Globus pallidus (tissue), 1 donor: ENCODE results near the gene SCML1.
"Not testable (repeated sequence)": the region's sequence is repeated elsewhere in the genome, so short reads cannot be mapped to it uniquely, and the experiment has no call there.

Experiments
- DNase-seq: peaks from one replicate; pipeline ENCODE4 v3.0.0-alpha.2; 2015; ENCODE audit warnings: low spot score

The SCML1 gene

GRCh38 chrX:17738737-17739535 is 1.6 kb downstream of the SCML1 start:
- no peak for DNase-seq

GRCh38 chrX:17740137-17741122 is 3.1 kb downstream of the SCML1 start:
- DNase-seq = no peak

DNA sequence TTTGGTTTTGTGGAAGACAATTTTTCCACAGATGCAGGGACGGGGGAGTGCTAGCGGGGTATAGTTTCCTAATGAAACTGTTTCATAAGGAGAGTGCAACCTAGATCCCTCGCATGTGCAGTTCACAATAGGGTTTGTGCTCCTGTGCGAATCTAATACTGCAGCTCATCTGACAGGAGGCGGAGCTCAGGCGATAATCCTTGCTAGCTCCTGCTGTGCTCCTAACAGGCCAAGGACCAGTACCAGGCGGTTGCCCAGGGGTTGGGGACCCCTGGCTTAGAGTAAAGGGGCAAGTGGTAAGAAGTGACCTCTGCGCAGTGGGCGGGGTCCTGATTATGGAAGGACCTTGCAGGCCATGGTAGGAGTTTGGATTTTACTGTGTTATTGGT is 3.8 kb downstream of the SCML1 start:
- no peak for DNase-seq

- DNase-seq = no peak
Observed at GRCh38 chrX:17743913-17744312, 6.6 kb downstream of the SCML1 start.

- DNase-seq = no peak
Observed at GRCh38 chrX:17744896-17745523, 7.7 kb downstream of the SCML1 start.

GRCh38 chrX:17747692-17748091 is 10.4 kb downstream of the SCML1 start:
- no peak for DNase-seq

DNA sequence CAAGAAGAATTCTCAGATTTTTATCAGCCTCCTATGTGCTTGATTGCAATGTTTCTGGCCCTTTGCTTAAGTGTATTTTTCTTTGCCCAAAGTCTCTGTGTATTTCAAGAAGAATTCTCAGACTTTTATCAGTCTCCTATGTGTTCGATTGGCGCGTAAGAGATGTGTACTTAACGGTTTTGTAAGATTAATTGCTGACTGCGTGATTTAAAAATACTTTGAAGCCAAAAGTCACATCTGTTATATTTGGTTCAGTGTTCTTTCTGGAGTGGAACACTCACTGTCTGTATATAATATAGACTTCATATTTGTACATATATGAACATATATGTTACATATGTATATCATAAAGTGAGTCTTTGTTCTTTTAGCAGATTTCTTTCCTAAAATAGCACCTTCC is 11.4 kb downstream of the SCML1 start:
- no peak for DNase-seq

DNA sequence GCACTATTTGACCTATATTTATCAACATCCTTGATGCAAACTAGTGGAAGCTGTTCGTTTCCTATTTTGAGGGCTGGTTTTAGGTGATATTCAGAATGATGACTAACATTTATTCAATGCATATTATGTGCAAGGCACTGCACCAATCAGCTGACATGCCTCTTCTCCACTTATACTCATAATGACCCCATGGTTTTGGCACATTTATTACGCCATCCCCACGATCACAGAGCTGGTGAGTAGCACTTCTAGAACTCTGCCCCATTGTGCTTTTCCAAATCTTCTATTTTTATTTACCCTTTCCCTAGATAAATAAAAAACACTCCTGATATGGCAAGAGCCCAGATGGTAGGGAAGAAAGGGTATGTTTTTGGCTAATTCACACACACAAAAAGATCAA is 13.1 kb downstream of the SCML1 start:
- no peak for DNase-seq

DNA sequence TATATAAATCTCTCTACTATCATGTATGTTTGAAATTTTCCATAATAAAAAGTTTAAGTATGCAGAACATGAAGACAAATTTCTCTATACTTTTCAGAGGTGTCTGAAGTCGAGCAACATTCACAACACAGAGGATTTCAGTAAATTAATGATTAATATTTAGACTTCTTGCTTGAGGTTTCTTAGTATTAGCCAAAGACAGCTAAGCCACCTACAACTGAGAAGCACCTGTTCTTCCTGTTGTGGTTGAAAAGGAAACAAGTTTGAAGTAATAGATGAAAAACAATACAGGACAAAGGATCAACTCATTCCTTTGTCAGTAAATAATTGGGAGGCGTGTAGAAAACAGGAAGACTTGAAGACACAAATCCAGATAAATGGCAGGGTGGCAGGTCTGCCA is 21.1 kb downstream of the SCML1 start:
- no peak for DNase-seq

- no peak for DNase-seq
Observed at GRCh38 chrX:17759990-17760389, 22.7 kb downstream of the SCML1 start.

DNA sequence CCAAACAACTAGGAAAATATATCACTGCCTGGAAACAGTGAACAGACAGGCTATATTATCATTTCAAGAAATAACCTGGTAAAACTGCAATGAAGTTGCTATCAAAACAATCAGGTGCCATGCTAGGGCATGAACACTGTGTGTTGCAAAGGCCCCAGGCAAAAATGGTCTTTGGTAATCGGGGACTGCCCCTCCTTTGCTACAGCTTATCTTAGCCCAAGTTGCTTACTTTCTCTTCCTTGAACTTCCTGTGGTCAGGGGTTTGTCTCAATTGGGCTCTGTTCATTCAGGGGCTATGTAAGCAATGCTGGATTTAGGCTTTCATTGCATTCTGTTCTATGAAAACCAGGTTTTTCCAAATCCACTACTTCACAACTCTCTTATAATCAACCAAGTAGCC is 30.4 kb downstream of the SCML1 start:
- no peak for DNase-seq

- DNase-seq = no peak
Observed at GRCh38 chrX:17768997-17769396, 31.7 kb downstream of the SCML1 start.

DNA sequence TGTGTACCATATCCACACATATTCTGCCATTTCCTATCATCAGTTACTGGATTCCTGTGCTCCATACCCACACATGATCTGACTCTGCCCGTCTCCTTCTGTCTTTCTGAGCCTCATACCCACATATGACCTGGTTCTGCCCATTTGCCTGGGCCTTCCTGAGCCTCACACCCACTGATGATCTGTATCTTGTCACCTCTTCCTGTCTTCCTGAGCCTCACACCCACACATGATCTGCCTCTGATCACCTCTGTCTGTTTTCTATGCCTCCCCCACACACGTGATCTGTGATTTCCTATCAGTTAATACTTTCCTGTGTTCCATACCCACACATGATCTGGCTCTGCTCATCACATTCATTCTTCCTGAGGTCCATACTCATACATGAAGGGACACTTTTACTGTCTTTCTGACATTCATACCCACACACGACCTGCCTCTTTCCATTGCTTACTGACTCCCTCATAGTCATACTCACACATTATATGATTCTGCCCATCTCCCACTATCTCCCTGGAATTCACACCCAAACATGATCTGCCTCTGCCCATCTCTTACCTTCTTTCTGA is 32.5 kb downstream of the SCML1 start:
- DNase-seq = no peak

DNA sequence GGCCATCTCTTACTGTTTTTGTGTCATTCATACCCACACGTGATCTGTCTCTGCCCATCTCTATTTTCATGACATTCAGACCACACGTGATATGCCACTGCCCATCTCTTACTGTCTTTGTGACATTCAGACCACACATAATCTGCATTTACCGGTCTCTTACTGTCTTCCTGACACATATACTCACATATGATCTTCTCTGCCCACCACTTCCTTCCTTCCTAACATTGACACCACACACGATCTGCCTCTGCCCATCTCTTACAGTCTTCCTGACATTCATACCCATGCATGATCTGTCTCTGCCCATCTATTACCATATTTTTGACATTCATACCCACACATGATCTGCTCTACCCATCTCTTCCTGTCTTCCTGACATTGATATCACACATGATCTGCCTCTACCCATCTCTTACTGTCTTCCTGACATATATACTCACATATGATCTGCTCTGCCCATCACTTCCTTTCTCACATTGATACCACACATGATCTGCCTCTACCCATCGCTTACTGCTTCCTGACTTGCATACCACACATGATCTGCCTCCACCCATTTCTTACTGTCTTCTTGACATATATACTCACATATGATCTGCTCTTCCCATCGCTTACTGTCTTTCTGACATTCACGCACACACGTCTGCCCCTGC is 36.1 kb downstream of the SCML1 start:
- DNase-seq = no peak

GRCh38 chrX:17774053-17774452 is 36.8 kb downstream of the SCML1 start:
- DNase-seq = no peak

- no peak for DNase-seq
Observed at GRCh38 chrX:17778997-17779396, 41.7 kb downstream of the SCML1 start.

- DNase-seq = no peak
Observed at GRCh38 chrX:17779434-17779833, 42.1 kb downstream of the SCML1 start.

DNA sequence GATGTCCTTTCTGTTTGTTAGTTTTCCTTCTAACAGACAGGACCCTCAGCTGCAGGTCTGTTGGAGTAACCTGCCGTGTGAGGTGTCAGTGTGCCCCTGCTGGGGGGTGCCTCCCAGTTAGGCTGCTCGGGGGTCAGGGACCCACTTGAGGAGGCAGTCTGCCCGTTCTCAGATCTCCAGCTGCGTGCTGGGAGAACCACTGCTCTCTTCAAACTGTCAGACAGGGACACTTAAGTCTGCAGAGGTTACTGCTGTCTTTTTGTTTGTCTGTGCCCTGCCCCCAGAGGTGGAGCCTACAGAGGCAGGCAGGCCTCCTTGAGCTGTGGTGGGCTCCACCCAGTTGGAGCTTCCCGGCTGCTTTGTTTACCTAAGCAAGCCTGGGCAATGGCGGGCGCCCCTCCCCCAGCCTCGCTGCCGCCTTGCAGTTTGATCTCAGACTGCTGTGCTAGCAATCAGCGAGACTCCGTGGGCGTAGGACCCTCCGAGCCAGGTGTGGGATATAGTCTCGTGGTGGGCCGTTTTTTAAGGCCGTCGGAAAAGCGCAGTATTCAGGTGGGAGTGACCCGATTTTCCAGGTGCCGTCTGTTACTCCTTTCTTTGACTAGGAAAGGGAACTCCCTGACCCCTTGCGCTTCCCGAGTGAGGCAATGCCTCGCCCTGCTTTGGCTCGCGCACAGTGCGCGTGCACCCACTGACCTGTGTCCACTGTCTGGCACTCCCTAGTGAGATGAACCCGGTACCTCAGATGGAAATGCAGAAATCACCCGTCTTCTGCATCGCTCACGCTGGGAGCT is 49.5 kb downstream of the SCML1 start:
- not testable (repeated sequence) for DNase-seq

DNA sequence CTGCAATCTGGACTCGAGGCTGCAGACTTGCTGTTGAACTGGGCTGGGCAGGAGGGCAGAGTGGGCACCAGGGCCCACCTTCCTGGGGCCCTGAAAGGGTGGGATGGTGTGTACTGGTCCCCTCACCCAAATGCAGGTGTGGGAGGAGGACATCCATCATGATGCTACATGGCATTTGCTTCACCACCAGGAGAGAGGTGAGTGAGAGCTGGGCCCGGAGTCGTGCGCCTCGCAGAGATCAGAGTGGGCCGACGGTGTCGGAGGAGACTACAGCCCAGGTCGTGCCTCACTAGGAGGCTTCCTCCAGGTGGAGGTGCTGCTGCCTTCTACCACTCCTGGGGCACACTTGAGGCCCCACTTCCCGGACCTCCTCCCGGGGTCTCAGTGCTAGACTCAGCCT is 50.3 kb downstream of the SCML1 start:
- DNase-seq = no peak

DNA sequence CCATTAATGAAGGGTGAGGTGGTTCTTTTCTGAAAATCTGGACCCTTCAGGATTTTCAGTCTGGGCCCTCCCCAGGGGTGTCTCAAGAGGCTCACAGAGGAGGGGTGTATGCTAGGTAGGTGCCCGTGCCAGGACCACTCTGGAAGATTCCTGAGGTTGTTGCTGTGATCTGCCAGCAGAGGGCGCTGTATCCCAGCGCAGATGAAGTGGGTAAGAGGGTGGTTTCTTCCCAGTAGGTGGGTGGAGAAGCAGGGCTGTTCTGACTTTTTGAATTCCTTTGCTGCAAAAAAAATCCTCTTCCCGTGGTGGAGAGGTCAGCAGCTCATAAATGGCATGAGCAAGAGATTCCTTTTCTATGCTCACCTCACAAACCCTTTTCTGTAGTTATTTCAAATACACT is 51.1 kb downstream of the SCML1 start:
- DNase-seq = peak; percentile 6
